MM.1S (cell line): ENCODE measurements around the gene HS6ST1.
A peak's percentile ranks its signal among the peaks of the same experiment; 100 is the strongest.
"Not testable (repeated sequence)": the region's sequence is repeated elsewhere in the genome, so short reads cannot be mapped to it uniquely, and the experiment has no call there.

ENCODE experiments used
- DNase-seq: peaks from one replicate; pipeline ENCODE4 v3.0.0-alpha.2; 2015
- H2AFZ ChIP-seq: fragments of 300-600 bp; sonication (generic); 2 replicates; pipeline ENCODE4 v1.6.0; 2016; ENCODE audit warnings: antibody characterized with exemption, low read length
- H3F3A ChIP-seq: fragments of 300-600 bp; sonication (generic); 2 replicates; pipeline ENCODE4 v1.6.1; 2016; ENCODE audit warnings: mild to moderate bottlenecking, antibody characterized with exemption, low read length, moderate library complexity, mixed read lengths; ENCODE audit not compliant: insufficient read depth
- H3K27ac ChIP-seq: fragments of 300-600 bp; sonication (generic); 2 replicates; pipeline ENCODE4 v1.5.1; 2016; ENCODE audit warnings: mild to moderate bottlenecking, low read length
- H3K27me3 ChIP-seq: fragments of 300-600 bp; sonication (generic); replicated peaks from 2 replicates; pipeline ENCODE4 v1.6.0; 2016; ENCODE audit warnings: low read length; ENCODE audit not compliant: insufficient read depth
- H3K36me3 ChIP-seq: fragments of 300-600 bp; sonication (generic); replicated peaks from 2 replicates; pipeline ENCODE4 v1.6.1; 2016; ENCODE audit warnings: mild to moderate bottlenecking, low read length, mixed read lengths; ENCODE audit not compliant: insufficient read depth
- H3K4me1 ChIP-seq: fragments of 300-600 bp; sonication (generic); 2 replicates; pipeline ENCODE4 v1.6.1; 2016; ENCODE audit warnings: low read length, mixed read lengths
- H3K4me2 ChIP-seq: fragments of 300-600 bp; sonication (generic); 2 replicates; pipeline ENCODE4 v1.6.0; 2016; ENCODE audit warnings: low read depth, low read length
- H3K4me3 ChIP-seq: fragments of 300-600 bp; sonication (generic); 2 replicates; pipeline ENCODE4 v1.5.1; 2016; ENCODE audit warnings: low read length, mixed read lengths
- H3K79me2 ChIP-seq: fragments of 300-600 bp; sonication (generic); 2 replicates; pipeline ENCODE4 v1.6.1; 2016; ENCODE audit warnings: mixed run types, low read length, mixed read lengths
- H3K9ac ChIP-seq: fragments of 300-600 bp; sonication (generic); 2 replicates; pipeline ENCODE4 v1.6.1; 2016; ENCODE audit warnings: low read length, mixed read lengths
- H3K9me2 ChIP-seq: fragments of 300-600 bp; sonication (generic); replicated peaks from 2 replicates; pipeline ENCODE4 v1.6.1; 2016; ENCODE audit warnings: mild to moderate bottlenecking, low read length, mixed read lengths; ENCODE audit not compliant: insufficient read depth
- H3K9me3 ChIP-seq: fragments of 300-600 bp; sonication (generic); replicated peaks from 2 replicates; pipeline ENCODE4 v1.6.1; 2016; ENCODE audit warnings: mild to moderate bottlenecking, low read length, mixed read lengths; ENCODE audit not compliant: insufficient read depth
- H4K20me1 ChIP-seq: fragments of 300-600 bp; sonication (generic); 2 replicates; pipeline ENCODE4 v1.6.1; 2016; ENCODE audit warnings: mild to moderate bottlenecking, low read length, moderate library complexity, mixed read lengths; ENCODE audit not compliant: insufficient read depth
- EZH2 ChIP-seq: fragments of 300-600 bp; sonication (generic); optimal IDR thresholded peaks from 2 replicates; pipeline ENCODE3; 2017; ENCODE audit warnings: low read depth, mild to moderate bottlenecking, antibody characterized with exemption, low read length, mixed read lengths
- EZH2phosphoT487 ChIP-seq: fragments of 300-600 bp; sonication (generic); IDR thresholded peaks from 2 replicates; pipeline ENCODE4 v1.6.1; 2018; ENCODE audit warnings: antibody characterized with exemption, low read length
- TF ChIP-seq, protein P1 (sequence below): fragments of 300-600 bp; sonication (generic); IDR thresholded peaks from 2 replicates; pipeline ENCODE4 v1.5.1; 2016; ENCODE audit warnings: antibody characterized with exemption, low read length, mixed read lengths

HS6ST1 gene

DNA sequence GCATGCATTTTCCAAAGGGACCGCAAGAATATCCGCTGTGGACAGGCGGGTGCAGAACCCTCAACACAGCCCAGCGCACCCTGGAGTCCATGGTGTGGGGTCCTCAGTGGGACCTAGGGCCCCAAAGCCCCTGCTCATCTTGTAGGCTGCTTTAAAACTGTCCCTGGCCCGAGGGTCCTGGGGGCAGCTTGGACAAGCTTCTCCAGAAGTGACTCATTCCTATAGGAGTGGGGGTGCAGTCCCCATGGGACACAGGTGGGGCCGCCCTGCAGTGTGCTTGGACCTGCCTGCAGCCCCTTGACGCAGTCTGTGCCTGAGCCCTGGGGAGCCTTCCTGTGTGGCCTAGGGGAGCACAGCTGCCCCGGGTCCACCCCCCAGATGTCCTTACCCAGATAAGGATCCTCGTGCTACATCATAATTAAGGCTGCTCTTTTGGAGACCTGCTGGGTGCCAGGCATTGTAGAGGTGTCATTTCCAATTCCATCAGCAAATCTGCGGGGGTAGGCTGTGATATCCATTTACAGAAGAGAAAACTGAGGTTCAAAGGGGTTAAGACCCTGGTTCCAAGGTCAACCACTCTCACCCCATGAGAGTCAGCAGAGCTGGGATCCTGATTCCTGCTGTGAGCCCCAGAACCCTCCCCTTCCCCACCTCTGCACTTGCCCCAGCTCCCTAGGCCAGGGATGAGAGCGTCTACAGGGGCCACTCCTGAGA lies 1.7 kb upstream of the HS6ST1 start:
- H3K27me3 ChIP-seq: no peaks in the 10 kb centered on the region
- peaks cover 26% of the 10 kb centered on the region for H3K79me2 ChIP-seq
- H3K36me3 ChIP-seq: no peaks in the 10 kb centered on the region
- H3K27ac ChIP-seq: no peak overlapping the region
- H3K4me3 ChIP-seq: no peak overlapping the region
- no peak overlapping the region for H3K9ac ChIP-seq
- no peaks in the 10 kb centered on the region for H3F3A ChIP-seq
- H3K9me2 ChIP-seq: no peaks in the 10 kb centered on the region
- no peaks in the 10 kb centered on the region for H3K9me3 ChIP-seq
- H3K4me2 ChIP-seq: no peak overlapping the region
- peaks cover 7% of the 10 kb centered on the region; the same call in 1 of the 2 replicates for H3K4me1 ChIP-seq
- no peak overlapping the region for H2AFZ ChIP-seq
- TF ChIP-seq, protein P1, sequence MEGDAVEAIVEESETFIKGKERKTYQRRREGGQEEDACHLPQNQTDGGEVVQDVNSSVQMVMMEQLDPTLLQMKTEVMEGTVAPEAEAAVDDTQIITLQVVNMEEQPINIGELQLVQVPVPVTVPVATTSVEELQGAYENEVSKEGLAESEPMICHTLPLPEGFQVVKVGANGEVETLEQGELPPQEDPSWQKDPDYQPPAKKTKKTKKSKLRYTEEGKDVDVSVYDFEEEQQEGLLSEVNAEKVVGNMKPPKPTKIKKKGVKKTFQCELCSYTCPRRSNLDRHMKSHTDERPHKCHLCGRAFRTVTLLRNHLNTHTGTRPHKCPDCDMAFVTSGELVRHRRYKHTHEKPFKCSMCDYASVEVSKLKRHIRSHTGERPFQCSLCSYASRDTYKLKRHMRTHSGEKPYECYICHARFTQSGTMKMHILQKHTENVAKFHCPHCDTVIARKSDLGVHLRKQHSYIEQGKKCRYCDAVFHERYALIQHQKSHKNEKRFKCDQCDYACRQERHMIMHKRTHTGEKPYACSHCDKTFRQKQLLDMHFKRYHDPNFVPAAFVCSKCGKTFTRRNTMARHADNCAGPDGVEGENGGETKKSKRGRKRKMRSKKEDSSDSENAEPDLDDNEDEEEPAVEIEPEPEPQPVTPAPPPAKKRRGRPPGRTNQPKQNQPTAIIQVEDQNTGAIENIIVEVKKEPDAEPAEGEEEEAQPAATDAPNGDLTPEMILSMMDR: no peak
- TF ChIP-seq EZH2phosphoT487 (no peak), EZH2 (no peak)
- DNase-seq: no peak
- peaks cover 19% of the 10 kb centered on the region for H4K20me1 ChIP-seq

DNA sequence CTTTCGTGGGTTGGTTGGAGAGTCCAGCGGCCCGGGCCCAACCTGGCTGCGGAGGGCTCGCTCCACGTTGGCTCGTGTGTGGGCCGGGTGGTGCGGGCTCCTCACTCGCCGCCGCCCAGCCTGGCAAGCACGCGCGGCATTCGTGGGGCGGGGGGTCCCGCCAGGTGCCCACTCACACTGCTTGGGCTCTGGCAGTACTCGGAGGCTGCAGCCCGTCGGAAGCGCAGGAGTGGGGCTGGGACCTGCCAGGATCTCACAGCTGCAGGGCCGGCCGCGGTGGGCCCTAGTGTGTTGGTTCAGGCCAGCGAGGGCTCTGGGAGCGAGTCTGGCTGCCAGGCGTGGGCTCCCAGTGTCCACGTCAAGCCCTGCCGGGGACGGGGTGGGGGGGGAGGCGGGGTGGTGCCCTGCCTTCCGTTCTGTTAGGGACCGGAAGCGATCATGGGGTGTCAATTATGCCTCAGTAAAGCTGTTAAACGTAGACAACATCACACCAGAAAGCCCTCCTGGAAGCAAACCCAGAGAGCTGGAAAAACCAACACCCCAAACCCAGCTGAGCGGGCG lies 1.0 kb upstream of the HS6ST1 start:
- Histone ChIP-seq H4K20me1 (peaks cover 25% of the 10 kb centered on the region), H3K9me3 (no peaks in the 10 kb centered on the region), H3K4me1 (peaks cover 7% of the 10 kb centered on the region; the same call in 1 of the 2 replicates), H3K9ac (no peak overlapping the region), H2AFZ (no peak overlapping the region), H3F3A (no peaks in the 10 kb centered on the region), H3K27ac (no peak overlapping the region), H3K4me3 (no peak overlapping the region), H3K4me2 (no peak overlapping the region; the same call in 1 of the 2 replicates), H3K9me2 (no peaks in the 10 kb centered on the region), H3K27me3 (no peaks in the 10 kb centered on the region), H3K79me2 (peaks cover 32% of the 10 kb centered on the region), H3K36me3 (no peaks in the 10 kb centered on the region)
- TF ChIP-seq EZH2phosphoT487 (no peak), EZH2 (no peak)
- TF ChIP-seq, protein P1: no peak
- DNase-seq: no peak

DNA sequence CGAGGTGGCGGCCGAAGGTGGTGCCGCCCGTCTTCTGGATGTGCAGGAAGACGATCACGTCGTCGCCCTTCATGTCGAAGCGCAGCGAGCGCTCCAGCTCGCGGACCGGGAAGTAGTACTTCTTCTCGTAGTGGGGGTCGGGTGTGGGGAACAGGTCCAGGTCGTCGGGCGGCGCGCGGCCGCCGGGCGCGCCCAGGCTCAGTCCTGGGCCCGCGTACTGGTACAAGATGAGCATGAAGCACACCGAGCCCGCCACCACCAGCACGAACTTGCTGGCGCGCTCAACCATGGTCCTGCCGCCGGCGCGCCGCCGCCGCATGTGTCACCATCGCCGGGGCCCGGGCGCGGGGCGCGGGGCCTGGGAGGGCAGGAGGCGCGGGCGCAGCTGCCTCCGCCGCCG lies 423 bp downstream of the HS6ST1 start:
- Histone ChIP-seq H4K20me1 (peaks cover 40% of the 10 kb centered on the region), H3K79me2 (peaks cover 47% of the 10 kb centered on the region), H3K4me3 (peak overlapping the region; percentile 83; the same call in 1 of the 2 replicates)
- not testable (repeated sequence) for H3F3A ChIP-seq, H2AFZ ChIP-seq, H3K36me3 ChIP-seq, H3K4me1 ChIP-seq, H3K9ac ChIP-seq, H3K27ac ChIP-seq, H3K9me2 ChIP-seq, DNase-seq, H3K4me2 ChIP-seq, H3K9me3 ChIP-seq, H3K27me3 ChIP-seq

DNA sequence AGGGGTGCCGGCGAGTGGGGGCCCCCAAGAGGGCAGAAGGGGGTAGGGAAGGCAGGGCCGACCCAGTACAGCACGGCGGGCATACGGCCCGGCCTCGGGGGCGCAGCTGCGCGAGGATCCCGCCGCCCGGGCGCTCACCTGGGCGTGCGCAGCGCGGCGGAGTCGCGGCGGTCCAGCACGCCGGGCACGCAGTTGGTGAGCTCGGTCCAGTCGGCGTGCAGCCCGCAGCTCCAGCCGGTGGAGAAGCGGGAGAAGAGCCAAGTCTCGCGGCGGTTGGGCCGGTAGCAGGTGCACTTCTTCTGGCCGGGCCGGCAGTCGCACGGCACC lies 806 bp downstream of the HS6ST1 start:
- H3K9me2 ChIP-seq, H3K9me3 ChIP-seq, H3K27me3 ChIP-seq, H3K4me1 ChIP-seq, DNase-seq, H3K36me3 ChIP-seq, H3F3A ChIP-seq: not testable (repeated sequence)
- peak overlapping the region; percentile 44; the same call in 1 of the 2 replicates for H3K27ac ChIP-seq
- peak overlapping the region; percentile 91 for H3K4me2 ChIP-seq
- peak overlapping the region; percentile 80 for H3K9ac ChIP-seq
- peaks cover 50% of the 10 kb centered on the region for H3K79me2 ChIP-seq
- H4K20me1 ChIP-seq: peaks cover 44% of the 10 kb centered on the region
- peak overlapping the region; percentile 83 for H3K4me3 ChIP-seq
- 0 out of 2 replicates have a peak overlapping the region, but pooled peaks have one; percentile 19 for H2AFZ ChIP-seq
